ENCODE results near the gene PLA2G2C.

Gene PLA2G2C

GRCh38 chr1:20180844-20181207 lies 5.5 kb downstream of the PLA2G2C start:
- Mint-ChIP-seq H3K4me3 (no peak overlapping the region), H3K4me1 (peaks cover 17% of the 10 kb centered on the region), H3K27me3 (ENCODE audit: low read depth) (peaks cover 13% of the 10 kb centered on the region), H3K36me3 (ENCODE audit: low read depth) (no peaks in the 10 kb centered on the region), H3K9me3 (no peaks in the 10 kb centered on the region), H3K27ac (no peak overlapping the region)
- TF ChIP-seq, protein P1, sequence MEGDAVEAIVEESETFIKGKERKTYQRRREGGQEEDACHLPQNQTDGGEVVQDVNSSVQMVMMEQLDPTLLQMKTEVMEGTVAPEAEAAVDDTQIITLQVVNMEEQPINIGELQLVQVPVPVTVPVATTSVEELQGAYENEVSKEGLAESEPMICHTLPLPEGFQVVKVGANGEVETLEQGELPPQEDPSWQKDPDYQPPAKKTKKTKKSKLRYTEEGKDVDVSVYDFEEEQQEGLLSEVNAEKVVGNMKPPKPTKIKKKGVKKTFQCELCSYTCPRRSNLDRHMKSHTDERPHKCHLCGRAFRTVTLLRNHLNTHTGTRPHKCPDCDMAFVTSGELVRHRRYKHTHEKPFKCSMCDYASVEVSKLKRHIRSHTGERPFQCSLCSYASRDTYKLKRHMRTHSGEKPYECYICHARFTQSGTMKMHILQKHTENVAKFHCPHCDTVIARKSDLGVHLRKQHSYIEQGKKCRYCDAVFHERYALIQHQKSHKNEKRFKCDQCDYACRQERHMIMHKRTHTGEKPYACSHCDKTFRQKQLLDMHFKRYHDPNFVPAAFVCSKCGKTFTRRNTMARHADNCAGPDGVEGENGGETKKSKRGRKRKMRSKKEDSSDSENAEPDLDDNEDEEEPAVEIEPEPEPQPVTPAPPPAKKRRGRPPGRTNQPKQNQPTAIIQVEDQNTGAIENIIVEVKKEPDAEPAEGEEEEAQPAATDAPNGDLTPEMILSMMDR (IDR thresholded peaks at IDR 0.05; ENCODE audit: unreplicated experiment in 3 of 3) = no peak

DNA sequence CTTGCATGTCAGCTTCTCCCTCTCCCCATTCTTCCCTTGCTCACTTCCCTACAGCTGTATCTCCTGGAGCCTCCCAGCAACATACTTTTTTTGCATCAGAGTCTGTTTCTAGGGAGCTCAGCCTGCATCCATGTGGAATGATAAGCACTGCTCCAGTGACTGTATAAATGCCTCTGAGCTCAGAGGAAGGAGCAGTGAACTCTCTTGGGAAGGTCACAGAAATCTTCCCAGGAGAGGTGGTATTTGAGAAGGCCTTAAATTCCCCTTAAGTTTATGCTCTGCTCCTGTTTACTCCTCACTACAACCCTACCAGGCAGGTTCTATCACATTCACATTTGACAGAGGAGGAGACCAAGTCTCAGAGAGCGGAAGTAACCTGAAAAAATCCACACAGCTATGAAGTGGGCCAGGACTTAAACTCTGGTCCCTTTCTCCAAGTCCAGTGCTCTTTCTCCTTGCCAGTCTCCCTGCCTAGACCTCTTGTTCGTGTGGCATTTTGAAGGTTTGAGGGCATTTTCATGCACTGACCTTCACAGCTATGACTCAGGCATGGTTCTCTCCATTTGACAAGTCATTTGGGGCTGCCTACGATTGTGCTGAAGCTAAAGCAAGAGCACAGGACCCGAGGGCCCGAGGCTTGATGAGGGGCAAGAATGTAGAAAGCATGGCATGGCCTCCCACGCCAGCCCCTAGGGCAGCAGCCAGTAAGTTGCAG lies 6.0 kb downstream of the PLA2G2C start:
- TF ChIP-seq, protein P1 (IDR thresholded peaks at IDR 0.05; ENCODE audit: unreplicated experiment in 3 of 3) = no peak
- Mint-ChIP-seq H3K9me3 (no peaks in the 10 kb centered on the region), H3K36me3 (ENCODE audit: low read depth) (no peaks in the 10 kb centered on the region), H3K4me1 (peaks cover 15% of the 10 kb centered on the region), H3K27ac (no peak overlapping the region), H3K27me3 (ENCODE audit: low read depth) (peaks cover 13% of the 10 kb centered on the region), H3K4me3 (no peak overlapping the region)

DNA sequence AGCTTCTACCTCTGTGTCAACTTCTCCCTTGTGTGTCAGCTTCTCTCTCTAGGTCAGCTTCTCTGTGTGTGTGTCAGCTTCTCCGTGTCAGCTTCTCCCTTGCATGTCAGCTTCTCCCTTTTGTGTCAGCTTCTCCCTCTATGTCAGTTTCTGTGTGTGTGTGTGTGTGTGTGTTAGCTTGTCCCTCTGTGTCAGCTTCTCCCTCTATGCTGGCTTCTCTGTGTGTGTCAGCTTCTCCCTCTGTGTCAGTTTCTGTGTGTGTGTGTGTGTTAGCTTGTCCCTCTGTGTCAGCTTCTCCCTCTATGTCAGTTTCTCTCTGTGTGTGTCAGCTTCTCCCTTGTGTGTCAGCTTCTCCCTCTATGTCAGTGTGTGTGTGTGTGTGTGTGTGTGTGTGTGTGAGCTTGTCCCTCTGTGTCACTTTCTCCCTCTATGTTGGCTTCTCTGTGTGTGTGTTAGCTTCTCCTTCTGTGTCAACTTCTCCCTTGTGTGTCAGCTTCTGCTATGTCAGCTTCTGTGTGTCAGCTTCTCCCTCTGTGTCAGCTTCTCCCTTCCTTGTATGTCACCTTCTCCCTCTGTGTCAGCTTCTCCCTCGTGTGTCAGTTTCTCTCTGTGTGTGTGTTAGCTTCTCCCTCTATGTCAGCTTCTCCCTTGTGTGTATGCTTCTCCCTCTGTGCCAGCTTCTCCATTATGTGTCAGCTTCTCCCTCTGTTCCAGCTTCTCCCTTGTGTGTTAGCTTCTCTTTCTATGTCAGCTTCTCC lies 6.8 kb downstream of the PLA2G2C start:
- H3K4me1 Mint-ChIP-seq = peaks cover 16% of the 10 kb centered on the region
- TF ChIP-seq, protein P1 (IDR thresholded peaks at IDR 0.05; ENCODE audit: unreplicated experiment in 3 of 3) = no peak
- peaks cover 12% of the 10 kb centered on the region for H3K27me3 Mint-ChIP-seq (ENCODE audit: low read depth)
- no peaks in the 10 kb centered on the region for H3K9me3 Mint-ChIP-seq
- H3K4me3 Mint-ChIP-seq = no peak overlapping the region
- no peaks in the 10 kb centered on the region for H3K36me3 Mint-ChIP-seq (ENCODE audit: low read depth)
- no peak overlapping the region for H3K27ac Mint-ChIP-seq

DNA sequence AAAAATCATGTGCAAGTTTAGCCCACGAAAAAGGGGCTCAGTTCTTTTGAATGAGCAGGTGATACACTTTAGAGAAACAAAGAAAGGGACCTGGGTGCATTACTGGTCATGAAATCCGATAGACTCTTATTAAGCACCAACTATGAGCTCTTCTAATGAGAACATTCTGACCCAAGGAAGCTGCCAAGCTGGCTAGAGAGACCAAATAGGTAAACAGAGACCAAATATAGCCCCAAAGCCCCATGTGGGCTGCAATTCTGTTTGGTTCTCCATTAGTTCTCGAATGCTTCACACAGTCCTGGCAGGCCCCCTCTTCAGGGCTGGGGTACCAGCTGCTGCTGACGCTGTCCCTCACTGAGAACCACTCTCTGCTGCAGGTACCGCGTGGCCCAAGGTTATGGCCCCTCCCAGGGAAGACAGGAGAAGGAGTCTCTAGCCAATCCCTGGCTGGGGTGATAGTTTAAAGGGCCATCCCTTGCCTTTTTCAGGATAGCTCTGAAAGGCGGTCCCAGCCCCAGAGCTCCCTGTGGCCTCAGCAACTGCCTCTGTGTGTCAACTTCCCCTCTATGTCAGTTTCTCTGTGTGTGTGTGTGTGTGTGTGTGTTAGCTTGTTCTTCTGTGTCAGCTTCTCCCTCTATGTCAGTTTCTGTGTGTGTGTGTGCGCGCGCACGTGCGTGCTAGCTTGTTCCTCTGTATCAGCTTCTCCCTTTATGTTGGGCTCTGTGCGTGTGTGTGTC lies 7.5 kb downstream of the PLA2G2C start:
- TF ChIP-seq, protein P1 (IDR thresholded peaks at IDR 0.05; ENCODE audit: unreplicated experiment in 3 of 3) = no peak
- no peak overlapping the region for H3K27ac Mint-ChIP-seq
- H3K36me3 Mint-ChIP-seq (ENCODE audit: low read depth) = no peaks in the 10 kb centered on the region
- H3K9me3 Mint-ChIP-seq = no peaks in the 10 kb centered on the region
- H3K4me3 Mint-ChIP-seq = no peak overlapping the region
- H3K27me3 Mint-ChIP-seq (ENCODE audit: low read depth) = peaks cover 8% of the 10 kb centered on the region
- peaks cover 12% of the 10 kb centered on the region for H3K4me1 Mint-ChIP-seq

GRCh38 chr1:20174937-20175666 lies 11.2 kb downstream of the PLA2G2C start:
- Mint-ChIP-seq H3K36me3 (ENCODE audit: low read depth) (no peaks in the 10 kb centered on the region), H3K4me3 (no peak overlapping the region), H3K4me1 (peaks cover 12% of the 10 kb centered on the region), H3K27me3 (ENCODE audit: low read depth) (peaks cover 8% of the 10 kb centered on the region), H3K9me3 (no peaks in the 10 kb centered on the region), H3K27ac (no peak overlapping the region)
- TF ChIP-seq, protein P1 (IDR thresholded peaks at IDR 0.05; ENCODE audit: unreplicated experiment in 3 of 3) = no peak

All from nephron (organoid).